GM18498 (cell line): ENCODE results near the gene FBXW4.

Experiments
- ATAC-seq: cut with Tn5 transposase; IDR thresholded peaks from one replicate; pipeline ENCODE4 v1.9.1; 2021; ENCODE audit warnings: mild to moderate bottlenecking, moderate library complexity; ENCODE audit not compliant: unreplicated experiment

Gene FBXW4

GRCh38 chr10:101619983-101620382 is 75.0 kb downstream of the FBXW4 start:
- no peak for ATAC-seq

GRCh38 chr10:101618871-101619270 is 76.1 kb downstream of the FBXW4 start:
- no peak for ATAC-seq

- ATAC-seq: peak; percentile 46
Observed at GRCh38 chr10:101617824-101618568, 77.0 kb downstream of the FBXW4 start.

GRCh38 chr10:101617102-101617823 is 77.7 kb downstream of the FBXW4 start:
- ATAC-seq: peak; percentile 55

GRCh38 chr10:101616415-101617101 is 78.4 kb downstream of the FBXW4 start:
- ATAC-seq: no peak

GRCh38 chr10:101615525-101616116 is 79.3 kb downstream of the FBXW4 start:
- ATAC-seq: no peak

- ATAC-seq: no peak
Observed at GRCh38 chr10:101614663-101615524, 80.1 kb downstream of the FBXW4 start.

GRCh38 chr10:101613646-101614045 is 81.3 kb downstream of the FBXW4 start:
- no peak for ATAC-seq

GRCh38 chr10:101612872-101613271 is 82.1 kb downstream of the FBXW4 start:
- ATAC-seq: no peak

- ATAC-seq: no peak
Observed at GRCh38 chr10:101612086-101612485, 82.9 kb downstream of the FBXW4 start.

- ATAC-seq: no peak
Observed at GRCh38 chr10:101611096-101611905, 83.7 kb downstream of the FBXW4 start.

GRCh38 chr10:101609481-101609880 is 85.5 kb downstream of the FBXW4 start:
- no peak for ATAC-seq

- ATAC-seq: no peak
Observed at GRCh38 chr10:101607124-101607523, 87.8 kb downstream of the FBXW4 start.

GRCh38 chr10:101602761-101603398 is 92.1 kb downstream of the FBXW4 start:
- no peak for ATAC-seq

- ATAC-seq: no peak
Observed at GRCh38 chr10:101601541-101601940, 93.4 kb downstream of the FBXW4 start.

- no peak for ATAC-seq
Observed at GRCh38 chr10:101597091-101597900, 97.7 kb downstream of the FBXW4 start.

- ATAC-seq: no peak
Observed at GRCh38 chr10:101595591-101596433, 99.2 kb downstream of the FBXW4 start.
